ENCODE results near the gene NUBP2.

NUBP2 gene

DNA sequence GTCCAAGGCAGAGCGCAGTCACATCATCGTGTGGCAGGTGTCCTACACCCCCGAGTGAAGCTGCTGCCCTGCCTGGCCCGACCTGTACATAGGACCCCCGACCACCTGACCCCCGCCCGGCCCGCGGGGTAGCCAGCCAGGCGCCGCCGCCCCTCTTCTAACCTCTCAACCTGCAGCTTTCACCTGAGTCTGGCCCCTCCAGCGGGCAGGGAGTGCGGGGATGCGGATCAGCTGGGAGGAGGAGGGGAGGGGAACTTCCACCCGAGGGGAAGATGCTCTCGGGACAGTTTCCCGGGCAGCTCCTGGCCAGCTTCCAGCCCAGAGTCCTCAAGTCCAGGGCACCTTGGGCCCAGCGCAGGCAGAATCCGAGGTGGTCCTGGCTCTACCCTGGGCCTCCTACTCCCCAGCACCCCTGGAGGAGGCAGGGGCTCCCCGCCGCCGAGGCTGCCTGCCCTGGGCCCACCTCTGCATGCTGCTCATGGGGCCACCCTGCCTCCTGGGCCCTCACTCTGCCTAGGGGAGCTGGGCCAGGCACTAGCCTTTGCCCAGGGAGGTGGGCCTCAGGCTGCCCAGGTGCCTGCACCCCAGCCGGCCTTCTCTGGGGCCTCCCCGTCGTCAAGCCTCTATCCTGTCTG lies 13.9 kb upstream of the NUBP2 start:
- H3K4me3 ChIP-seq (ENCODE audit: low read depth, low read length) = no peak overlapping the region
- ChIA-PET POLR2A (interaction anchor here (0.5 to 6.0 kb wide), 4 partner anchors 12 to 91 kb away, joined by 3 to 113 read pairs (median 8); partner anchors contain the start of genes JPT2, MAPK8IP3, NUBP2 and SPSB3), CTCF (no interaction called here)
- H3K9me3 ChIP-seq (ENCODE audit: control insufficient read depth, insufficient read depth, low read depth, low read length) = no peaks in the 10 kb centered on the region
- H3K4me1 ChIP-seq (ENCODE audit: control insufficient read depth, insufficient read depth, low read length) = peaks cover 3% of the 10 kb centered on the region; the same call in 1 of the 2 replicates
- peaks cover 0 to 77% of the 10 kb centered on the region in 2 experiments; a peak in 1 of 3 replicates for H3K36me3 ChIP-seq (ENCODE audit: control insufficient read depth in 2 of 2, insufficient read depth in 1 of 2, low read length in 2 of 2)
- peak overlapping the region; percentile 94 for H3K27ac ChIP-seq (ENCODE audit: extremely low read depth, low read depth, low read length)
- TF ChIP-seq ZNF558 (tag by site-specific recombination; IDR thresholded peaks at IDR 0.05) (no peak), ZNF10 (tag by site-specific recombination; IDR thresholded peaks at IDR 0.05) (no peak), ZNF155 (tag by site-specific recombination; IDR thresholded peaks at IDR 0.05) (no peak), BCL11A (tag by site-specific recombination; IDR thresholded peaks at IDR 0.05; ENCODE audit: low read depth) (no peak), ZFP69B (tag by site-specific recombination; IDR thresholded peaks at IDR 0.05) (peak; percentile 94), ZNF223 (tag by site-specific recombination; IDR thresholded peaks at IDR 0.05) (no peak), KLF7 (tag by site-specific recombination; IDR thresholded peaks at IDR 0.05; ENCODE audit: borderline replicate concordance) (no peak), ZNF596 (tag by site-specific recombination; IDR thresholded peaks at IDR 0.05) (no peak), ZNF248 (tag by site-specific recombination; IDR thresholded peaks at IDR 0.05) (no peak), ZNF211 (tag by site-specific recombination; IDR thresholded peaks at IDR 0.05; ENCODE audit: low read depth) (no peak), ZNF76 (tag by site-specific recombination; IDR thresholded peaks at IDR 0.05; ENCODE audit: borderline replicate concordance, low read depth) (no peak), ZNF341 (tag by site-specific recombination; IDR thresholded peaks at IDR 0.05; ENCODE audit: low read depth) (no peak), ZEB2 (tag by site-specific recombination; IDR thresholded peaks at IDR 0.05) (no peak), ZNF600 (tag by site-specific recombination; IDR thresholded peaks at IDR 0.05) (0 out of 2 replicates have a peak, but pooled peaks have one; percentile 24), ZNF2 (tag by site-specific recombination; IDR thresholded peaks at IDR 0.05) (no peak), BCL11B (tag by site-specific recombination; IDR thresholded peaks at IDR 0.05; ENCODE audit: low read depth) (no peak), ZBTB20 (tag by site-specific recombination; IDR thresholded peaks at IDR 0.05) (peak; percentile 50; the same call in 1 of the 2 replicates), IKZF3 (tag by site-specific recombination; IDR thresholded peaks at IDR 0.05) (0 out of 2 replicates have a peak, but pooled peaks have one; percentile 7)
- TF ChIP-seq, protein P1, sequence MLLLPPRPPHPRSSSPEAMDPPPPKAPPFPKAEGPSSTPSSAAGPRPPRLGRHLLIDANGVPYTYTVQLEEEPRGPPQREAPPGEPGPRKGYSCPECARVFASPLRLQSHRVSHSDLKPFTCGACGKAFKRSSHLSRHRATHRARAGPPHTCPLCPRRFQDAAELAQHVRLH (tag by site-specific recombination; IDR thresholded peaks at IDR 0.05) = no peak
- TF ChIP-seq, protein P2, sequence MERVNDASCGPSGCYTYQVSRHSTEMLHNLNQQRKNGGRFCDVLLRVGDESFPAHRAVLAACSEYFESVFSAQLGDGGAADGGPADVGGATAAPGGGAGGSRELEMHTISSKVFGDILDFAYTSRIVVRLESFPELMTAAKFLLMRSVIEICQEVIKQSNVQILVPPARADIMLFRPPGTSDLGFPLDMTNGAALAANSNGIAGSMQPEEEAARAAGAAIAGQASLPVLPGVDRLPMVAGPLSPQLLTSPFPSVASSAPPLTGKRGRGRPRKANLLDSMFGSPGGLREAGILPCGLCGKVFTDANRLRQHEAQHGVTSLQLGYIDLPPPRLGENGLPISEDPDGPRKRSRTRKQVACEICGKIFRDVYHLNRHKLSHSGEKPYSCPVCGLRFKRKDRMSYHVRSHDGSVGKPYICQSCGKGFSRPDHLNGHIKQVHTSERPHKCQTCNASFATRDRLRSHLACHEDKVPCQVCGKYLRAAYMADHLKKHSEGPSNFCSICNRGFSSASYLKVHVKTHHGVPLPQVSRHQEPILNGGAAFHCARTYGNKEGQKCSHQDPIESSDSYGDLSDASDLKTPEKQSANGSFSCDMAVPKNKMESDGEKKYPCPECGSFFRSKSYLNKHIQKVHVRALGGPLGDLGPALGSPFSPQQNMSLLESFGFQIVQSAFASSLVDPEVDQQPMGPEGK (tag by site-specific recombination; IDR thresholded peaks at IDR 0.05) = 0 out of 2 replicates have a peak, but pooled peaks have one; percentile 42
- TF ChIP-seq, protein P3, sequence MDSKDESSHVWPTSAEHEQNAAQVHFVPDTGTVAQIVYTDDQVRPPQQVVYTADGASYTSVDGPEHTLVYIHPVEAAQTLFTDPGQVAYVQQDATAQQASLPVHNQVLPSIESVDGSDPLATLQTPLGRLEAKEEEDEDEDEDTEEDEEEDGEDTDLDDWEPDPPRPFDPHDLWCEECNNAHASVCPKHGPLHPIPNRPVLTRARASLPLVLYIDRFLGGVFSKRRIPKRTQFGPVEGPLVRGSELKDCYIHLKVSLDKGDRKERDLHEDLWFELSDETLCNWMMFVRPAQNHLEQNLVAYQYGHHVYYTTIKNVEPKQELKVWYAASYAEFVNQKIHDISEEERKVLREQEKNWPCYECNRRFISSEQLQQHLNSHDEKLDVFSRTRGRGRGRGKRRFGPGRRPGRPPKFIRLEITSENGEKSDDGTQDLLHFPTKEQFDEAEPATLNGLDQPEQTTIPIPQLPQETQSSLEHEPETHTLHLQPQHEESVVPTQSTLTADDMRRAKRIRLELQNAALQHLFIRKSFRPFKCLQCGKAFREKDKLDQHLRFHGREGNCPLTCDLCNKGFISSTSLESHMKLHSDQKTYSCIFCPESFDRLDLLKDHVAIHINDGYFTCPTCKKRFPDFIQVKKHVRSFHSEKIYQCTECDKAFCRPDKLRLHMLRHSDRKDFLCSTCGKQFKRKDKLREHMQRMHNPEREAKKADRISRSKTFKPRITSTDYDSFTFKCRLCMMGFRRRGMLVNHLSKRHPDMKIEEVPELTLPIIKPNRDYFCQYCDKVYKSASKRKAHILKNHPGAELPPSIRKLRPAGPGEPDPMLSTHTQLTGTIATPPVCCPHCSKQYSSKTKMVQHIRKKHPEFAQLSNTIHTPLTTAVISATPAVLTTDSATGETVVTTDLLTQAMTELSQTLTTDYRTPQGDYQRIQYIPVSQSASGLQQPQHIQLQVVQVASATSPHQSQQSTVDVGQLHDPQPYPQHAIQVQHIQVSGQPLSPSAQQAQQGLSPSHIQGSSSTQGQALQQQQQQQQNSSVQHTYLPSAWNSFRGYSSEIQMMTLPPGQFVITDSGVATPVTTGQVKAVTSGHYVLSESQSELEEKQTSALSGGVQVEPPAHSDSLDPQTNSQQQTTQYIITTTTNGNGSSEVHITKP (tag by site-specific recombination; IDR thresholded peaks at IDR 0.05) = no peak
- TF ChIP-seq, protein P4, sequence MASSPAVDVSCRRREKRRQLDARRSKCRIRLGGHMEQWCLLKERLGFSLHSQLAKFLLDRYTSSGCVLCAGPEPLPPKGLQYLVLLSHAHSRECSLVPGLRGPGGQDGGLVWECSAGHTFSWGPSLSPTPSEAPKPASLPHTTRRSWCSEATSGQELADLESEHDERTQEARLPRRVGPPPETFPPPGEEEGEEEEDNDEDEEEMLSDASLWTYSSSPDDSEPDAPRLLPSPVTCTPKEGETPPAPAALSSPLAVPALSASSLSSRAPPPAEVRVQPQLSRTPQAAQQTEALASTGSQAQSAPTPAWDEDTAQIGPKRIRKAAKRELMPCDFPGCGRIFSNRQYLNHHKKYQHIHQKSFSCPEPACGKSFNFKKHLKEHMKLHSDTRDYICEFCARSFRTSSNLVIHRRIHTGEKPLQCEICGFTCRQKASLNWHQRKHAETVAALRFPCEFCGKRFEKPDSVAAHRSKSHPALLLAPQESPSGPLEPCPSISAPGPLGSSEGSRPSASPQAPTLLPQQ (tag by site-specific recombination; IDR thresholded peaks at IDR 0.05) = peak; percentile 96
- TF ChIP-seq, protein P5, sequence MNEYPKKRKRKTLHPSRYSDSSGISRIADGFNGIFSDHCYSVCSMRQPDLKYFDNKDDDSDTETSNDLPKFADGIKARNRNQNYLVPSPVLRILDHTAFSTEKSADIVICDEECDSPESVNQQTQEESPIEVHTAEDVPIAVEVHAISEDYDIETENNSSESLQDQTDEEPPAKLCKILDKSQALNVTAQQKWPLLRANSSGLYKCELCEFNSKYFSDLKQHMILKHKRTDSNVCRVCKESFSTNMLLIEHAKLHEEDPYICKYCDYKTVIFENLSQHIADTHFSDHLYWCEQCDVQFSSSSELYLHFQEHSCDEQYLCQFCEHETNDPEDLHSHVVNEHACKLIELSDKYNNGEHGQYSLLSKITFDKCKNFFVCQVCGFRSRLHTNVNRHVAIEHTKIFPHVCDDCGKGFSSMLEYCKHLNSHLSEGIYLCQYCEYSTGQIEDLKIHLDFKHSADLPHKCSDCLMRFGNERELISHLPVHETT (tag by site-specific recombination; IDR thresholded peaks at IDR 0.05) = no peak
- TF ChIP-seq, protein P6, sequence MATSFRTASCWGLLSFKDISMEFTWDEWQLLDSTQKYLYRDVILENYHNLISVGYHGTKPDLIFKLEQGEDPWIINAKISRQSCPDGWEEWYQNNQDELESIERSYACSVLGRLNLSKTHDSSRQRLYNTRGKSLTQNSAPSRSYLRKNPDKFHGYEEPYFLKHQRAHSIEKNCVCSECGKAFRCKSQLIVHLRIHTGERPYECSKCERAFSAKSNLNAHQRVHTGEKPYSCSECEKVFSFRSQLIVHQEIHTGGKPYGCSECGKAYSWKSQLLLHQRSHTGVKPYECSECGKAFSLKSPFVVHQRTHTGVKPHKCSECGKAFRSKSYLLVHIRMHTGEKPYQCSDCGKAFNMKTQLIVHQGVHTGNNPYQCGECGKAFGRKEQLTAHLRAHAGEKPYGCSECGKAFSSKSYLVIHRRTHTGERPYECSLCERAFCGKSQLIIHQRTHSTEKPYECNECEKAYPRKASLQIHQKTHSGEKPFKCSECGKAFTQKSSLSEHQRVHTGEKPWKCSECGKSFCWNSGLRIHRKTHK (tag by site-specific recombination; IDR thresholded peaks at IDR 0.05) = no peak
- TF ChIP-seq, protein P7, sequence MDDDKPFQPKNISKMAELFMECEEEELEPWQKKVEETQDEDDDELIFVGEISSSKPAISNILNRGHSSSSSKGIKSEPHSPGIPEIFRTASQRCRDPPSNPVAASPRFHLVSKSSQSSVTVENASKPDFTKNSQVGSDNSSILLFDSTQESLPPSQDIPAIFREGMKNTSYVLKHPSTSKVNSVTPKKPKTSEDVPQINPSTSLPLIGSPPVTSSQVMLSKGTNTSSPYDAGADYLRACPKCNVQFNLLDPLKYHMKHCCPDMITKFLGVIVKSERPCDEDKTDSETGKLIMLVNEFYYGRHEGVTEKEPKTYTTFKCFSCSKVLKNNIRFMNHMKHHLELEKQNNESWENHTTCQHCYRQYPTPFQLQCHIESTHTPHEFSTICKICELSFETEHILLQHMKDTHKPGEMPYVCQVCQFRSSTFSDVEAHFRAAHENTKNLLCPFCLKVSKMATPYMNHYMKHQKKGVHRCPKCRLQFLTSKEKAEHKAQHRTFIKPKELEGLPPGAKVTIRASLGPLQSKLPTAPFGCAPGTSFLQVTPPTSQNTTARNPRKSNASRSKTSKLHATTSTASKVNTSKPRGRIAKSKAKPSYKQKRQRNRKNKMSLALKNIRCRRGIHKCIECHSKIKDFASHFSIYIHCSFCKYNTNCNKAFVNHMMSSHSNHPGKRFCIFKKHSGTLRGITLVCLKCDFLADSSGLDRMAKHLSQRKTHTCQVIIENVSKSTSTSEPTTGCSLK (tag by site-specific recombination; IDR thresholded peaks at IDR 0.05) = no peak

Data from HEK293 (cell line).